ENCODE results near the gene AGXT. TPM values are rescaled to one million over a fixed set of nuclear protein-coding genes. Genes with fewer than 3 reads are reported as not detected.
A peak's percentile ranks its signal among the peaks of the same experiment; 100 is the strongest.

The AGXT gene
- polyA plus RNA-seq (ENCODE audit: insufficient read length in 4 of 4): under 1 TPM in 3 of 4 donors, not detected in 1; 0.10 to 0.21 (median 0.16) TPM

DNA sequence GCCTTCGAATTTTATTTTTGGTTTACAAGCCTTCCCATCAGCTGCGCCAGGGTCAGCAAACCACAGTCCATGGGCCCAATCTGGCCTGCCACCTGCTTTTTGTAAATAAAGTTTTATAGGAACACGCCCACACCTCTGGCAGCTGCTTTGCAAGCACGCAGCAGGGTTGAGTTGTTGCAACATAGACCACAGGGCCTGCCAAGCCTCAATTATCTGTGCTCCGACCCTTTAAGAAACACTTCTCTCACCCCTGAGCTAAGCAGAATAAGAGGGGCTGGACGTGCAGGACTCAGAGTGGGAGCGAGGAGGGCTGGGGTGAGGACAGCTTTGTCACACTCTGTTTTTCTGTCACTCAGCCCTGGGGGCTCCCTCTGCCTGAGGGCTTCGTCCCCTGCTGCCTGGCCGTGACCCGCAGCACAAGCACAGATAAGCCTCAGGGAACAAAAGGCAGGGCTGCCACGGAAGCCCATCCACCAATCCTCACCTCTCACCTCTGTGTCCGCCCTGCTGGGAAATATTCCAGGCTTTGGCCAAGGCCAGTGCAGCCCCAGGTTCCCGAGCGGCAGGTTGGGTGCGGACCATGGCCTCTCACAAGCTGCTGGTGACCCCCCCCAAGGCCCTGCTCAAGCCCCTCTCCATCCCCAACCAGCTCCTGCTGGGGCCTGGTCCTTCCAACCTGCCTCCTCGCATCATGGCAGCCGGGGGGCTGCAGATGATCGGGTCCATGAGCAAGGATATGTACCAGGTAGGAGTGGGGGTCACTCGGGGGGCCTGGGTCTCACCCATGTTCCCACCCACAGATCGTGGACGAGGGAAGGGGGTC, at the start of gene AGXT:
Gene AGXT, plus strand, starts transcription at position 539 of the 823 bp plus-strand sequence. Its CDS starts 42 bp downstream, at position 581.
- DNase-seq (ENCODE audit: low read depth in 4 of 4, low spot score in 3 of 4): no peak

DNA sequence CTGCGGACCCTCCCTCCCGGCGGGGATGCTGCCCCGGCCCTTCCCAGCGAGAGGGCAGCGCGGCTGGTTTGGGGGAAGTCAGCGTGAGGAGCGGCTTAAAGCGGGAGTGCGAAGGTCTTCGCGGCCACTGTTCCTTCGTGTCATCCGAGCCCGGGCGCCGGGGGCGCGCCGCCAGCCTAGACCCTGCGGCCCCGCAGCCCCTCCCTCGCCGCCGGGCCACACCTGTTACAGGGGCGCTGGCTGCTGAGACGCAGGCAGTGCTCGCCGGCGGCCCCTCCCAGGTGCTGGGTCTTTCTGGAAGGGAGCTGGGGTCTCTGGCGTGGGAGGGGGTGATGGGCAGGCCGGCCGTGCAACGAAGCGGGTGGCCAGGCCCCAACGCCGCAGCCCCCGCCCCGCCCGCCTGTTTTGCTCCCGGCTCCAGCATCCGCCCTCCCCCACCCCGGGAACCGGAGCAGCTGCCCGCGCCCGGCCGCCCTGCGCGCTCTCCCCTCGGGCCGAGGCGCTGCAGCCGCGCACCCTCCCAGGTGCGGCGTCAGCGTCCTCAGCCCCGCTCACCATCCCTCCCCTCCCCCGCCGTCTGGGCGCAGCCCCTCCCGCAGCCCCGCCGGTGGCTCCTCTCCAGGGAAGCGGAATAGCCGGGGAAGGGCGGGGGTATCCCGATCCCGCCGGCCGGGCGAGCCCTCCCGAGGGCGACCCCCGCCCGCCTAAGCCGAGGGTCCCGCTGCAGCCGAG, 49.3 kb upstream of the AGXT start:
- DNase-seq (ENCODE audit: low read depth in 4 of 4, low spot score in 3 of 4): no peak

DNA sequence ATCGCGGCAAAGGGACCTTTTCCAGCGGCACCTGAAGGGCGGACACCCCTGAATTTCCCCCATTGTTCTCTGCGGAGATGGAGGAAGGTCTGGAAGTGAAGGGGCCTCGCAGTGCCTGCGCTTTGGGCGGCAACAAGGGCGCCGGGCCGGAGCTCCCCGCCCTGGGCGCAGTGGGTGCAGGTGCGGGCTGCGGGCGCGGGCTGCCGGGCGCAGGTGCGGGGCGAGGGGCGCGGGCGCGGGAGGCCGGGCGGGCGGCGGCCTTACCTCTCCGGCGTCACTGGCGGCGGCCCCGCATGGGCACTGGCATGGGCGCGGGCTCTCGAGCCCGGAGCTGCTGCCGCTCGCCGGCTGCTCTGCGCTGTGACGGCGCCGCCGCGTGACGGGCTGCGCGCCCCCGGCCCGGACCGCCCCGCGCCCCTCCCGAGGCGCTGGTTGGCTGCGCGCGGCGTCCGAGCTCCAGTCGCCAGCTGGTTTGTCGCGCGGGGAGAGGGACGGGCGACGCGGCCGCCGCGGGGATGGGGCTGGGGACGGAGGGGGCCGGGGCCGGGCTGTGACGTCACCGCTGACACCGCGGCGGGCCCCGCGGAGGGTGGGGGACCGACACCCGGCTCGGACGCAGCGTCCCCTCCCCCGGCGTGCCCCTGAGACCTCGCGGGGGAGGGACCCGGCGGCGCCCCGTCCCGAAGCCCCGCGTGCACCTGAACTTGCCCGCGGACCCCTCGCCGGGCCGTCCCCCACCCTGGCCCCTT, 48.6 kb upstream of the AGXT start, which contains the start of gene KIF1A:
Gene KIF1A, minus strand, starts transcription at position 362 of the 749 bp plus-strand sequence. CDS start 22,467 bp downstream, outside the sequence.
- DNase-seq (ENCODE audit: low read depth in 4 of 4, low spot score in 3 of 4): peak in 2 of 4 donors; percentile 43 to 51

DNA sequence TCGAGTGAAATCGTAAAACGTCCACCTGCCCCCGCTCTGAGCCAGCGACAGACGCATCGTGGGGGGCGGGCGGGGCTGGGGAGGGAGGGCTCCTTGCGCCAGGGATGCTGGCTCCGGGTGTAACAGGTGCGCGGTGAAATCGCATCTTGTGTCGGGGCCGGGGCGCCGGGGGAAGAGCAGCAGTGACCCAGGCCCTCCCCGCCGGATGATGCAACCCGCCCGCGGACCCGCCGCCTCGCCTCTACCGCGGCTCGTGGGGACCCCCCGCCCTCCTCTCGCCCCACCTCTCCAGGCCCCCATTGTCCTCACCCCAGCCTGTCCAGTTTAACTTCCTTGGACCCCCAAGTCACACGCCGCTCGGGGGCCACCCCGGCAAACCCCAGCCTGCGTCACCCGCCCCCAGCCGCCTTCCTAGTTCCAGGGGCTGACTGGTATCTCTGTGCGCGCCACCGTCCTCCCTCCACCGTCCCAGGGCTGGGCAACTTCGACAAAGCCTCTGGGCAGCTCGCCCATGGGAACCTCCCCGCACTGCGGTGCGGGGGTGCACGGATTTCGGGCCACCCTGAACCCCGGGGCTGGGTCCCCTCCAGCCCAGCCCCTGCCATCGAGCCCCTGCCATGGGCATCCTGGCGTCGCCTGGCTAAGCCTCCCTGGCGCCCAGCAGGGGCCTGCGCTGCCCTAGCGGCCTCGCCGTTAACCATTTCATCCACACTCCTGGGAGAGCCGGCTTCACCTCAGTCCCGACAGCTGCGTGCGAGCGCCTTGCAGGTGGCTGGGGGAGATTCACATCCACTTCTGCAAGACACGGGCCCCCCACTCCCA, 47.8 kb upstream of the AGXT start:
- DNase-seq (ENCODE audit: low read depth in 4 of 4, low spot score in 3 of 4): no peak

DNA sequence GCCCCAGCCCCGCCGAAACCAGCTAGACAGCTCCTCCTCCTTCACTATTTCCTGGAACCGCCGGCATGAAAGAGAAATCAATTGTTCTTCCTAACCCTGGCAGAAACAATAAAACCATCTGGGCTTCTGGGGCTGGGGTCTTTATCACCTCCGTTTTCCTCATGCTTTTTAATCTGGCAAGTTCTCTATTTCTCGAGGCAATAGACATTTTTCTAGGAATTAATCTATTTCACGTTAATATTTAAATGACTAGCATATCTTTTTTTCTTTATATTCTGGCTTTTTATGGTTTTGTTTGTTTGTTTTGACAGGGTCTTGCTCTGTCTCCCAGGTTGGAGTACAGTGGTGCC, 47.2 kb upstream of the AGXT start:
- no peak for DNase-seq (ENCODE audit: low read depth in 4 of 4, low spot score in 3 of 4)

DNA sequence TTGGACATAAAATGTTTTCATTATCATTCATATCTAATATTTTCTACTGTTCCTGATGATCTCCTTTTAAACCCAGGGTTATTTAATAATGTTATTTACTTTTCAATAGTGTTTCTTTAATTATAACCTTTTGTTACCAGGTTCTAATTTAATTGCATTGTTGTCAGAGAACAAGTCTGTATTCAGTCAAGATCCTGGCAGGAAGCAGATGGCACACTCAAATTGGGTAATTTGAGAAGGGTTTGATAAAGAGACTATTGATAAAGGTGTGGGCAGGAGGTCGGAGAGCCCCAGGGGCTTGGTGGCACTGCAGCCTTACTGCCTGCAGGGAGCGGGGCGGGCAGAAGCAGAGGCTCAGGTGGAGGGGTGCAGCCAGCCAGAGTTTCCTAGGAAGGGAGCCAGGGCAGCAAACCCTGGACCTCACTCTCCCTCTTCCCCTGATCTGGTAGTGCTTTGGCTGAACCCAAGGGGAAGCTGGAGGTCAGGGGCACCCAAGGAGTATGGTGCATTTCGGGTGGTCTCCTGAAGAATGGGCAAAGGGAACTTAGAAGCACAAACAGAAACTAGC, 46.3 kb upstream of the AGXT start:
- DNase-seq (ENCODE audit: low read depth in 4 of 4, low spot score in 3 of 4): no peak

DNA sequence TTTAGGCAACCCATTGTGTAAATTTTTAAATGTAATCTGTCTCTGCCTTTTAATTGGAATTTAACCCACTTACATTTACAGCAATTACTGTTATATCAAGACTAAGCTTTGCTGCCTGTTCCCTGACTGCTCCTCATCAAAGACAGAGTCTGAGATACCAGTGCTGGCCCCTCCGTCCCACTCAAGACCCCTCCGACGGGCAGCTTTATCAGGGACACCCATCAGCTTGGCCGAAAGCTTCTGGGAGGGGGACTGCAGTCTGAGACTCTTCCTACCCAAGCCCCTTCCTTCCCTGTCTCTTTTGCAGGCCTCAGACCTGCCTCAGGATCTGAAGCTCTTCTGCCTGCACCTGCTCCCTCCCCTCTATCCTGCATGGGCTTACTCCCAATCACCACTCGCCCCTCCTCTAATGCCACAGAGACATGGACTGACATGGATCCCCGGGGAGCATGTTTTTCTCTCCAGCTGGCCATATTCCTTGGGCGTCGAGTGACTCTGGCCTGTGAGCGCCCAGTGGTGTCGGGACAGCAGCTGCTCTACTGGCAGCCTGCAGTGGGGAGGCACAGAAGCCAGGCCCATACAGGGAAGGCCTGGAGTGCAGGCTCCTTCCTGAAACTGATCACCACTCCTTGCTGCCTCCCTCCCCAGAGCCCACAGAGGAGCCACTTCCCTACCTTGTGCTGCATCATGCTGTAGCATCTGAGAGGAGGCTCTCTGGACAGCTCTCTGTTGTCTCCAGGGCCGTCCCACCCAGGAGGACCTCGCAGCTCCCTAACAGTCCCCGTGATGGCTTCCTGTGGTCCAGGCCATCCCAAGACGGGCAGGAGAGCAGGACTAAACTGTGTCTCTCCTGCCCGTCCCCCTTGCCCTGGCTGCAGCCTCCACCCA, 44.9 kb upstream of the AGXT start:
- no peak for DNase-seq (ENCODE audit: low read depth in 4 of 4, low spot score in 3 of 4)

DNA sequence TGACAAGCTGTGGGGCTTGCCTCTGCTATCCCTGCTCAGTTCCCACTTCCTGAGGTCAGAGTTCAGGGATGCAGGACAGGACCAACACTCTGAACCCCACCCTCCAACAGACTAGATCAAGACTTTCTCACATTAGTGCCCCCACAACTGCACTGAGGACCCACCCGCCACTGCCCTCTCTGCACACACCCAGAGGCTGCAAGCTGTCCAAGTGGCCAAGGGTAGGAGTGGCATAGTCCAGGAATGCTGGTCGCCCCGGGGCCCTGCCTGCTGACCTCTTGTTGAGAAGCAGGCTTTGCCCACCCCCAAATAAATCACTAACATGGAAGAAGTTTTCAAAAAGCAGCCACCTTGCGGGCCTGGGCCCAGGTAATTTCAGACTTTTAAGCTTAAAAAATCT, 43.1 kb upstream of the AGXT start:
- DNase-seq (ENCODE audit: low read depth in 4 of 4, low spot score in 3 of 4): no peak

DNA sequence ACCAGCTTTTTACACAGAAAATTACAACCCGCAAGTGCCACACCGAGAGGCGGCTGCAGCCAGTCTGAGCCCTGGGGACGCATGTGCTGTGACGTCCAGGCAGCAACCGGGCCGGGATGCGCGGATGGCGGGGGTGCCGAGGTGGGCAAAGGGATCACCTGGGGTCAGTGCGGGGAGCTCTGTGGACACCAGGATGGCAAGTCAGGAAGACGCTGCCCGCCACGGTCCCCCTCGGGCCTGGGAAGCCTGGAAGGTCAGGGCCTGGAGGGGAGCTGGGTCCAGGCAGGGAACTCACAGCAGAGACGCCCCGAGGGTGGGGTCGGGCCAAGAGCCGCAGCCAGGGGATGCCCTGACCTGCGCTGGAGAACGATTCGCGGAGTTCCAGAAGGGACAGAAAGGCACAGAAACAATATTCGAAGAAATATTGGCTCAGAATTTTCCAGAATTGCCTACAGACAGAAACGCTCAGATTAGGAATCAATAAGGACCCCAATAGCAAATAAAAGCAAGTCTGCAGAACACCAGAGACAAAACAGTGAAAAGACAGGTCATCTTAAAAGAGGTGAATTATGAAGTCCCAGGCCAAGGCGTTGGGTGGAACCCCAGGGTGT, 36.9 kb upstream of the AGXT start:
- DNase-seq (ENCODE audit: low read depth in 4 of 4, low spot score in 3 of 4): no peak

DNA sequence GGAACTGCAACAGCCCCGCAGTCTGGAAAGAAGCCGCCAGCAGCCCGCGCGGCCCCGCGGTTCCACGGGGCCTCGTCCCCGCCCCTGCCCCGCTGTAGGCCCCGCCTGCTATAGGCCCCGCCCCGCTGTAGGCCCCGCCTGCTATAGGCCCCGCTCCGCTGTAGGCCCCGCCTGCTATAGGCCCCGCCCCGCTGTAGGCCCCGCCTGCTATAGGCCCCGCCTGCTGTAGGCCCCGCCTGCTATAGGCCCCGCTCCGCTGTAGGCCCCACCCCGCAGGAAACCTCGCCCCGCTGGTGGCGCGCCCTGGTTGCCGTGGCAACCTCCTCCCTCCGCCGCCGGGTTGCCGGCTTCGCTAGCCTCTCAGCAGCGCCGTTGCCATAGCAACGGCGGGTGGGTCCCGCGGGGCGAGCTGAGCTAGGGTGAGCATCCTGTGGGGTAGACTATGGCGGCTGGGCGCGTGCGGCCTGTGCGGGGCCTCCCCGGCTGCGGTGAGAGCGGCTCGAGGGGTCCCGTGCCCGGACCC, 36.4 kb upstream of the AGXT start:
- peak; percentile 63 to 81 (median 76) for DNase-seq (ENCODE audit: low read depth in 4 of 4, low spot score in 3 of 4)

DNA sequence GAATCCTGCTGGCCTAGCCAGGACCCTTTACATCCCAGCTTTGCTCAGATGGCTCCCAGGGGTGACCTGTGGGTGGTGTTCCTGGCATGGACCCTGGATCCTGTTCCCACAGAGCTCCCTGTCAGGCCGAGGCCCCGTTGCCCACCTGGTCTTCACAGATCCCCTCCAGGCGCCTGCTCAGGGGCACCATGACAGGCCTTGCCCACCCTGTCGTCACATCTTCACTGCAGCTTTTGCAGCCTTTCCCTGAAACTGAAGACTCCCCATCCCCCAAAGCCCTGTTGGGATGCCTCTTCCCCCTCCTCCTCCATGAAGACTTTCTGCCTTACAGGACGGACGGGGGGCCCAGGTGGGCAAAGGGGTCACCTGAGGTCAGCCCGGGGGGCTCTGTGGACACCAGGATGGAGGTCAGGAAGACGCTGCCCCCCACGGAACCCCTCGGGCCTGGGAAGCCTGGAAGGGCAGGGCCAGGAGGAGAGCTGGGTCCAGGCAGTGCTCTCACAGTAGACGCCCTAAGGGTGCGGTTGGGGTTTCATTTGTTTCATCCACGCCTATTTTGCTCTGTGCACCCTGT, 35.6 kb upstream of the AGXT start:
- no peak for DNase-seq (ENCODE audit: low read depth in 4 of 4, low spot score in 3 of 4)

DNA sequence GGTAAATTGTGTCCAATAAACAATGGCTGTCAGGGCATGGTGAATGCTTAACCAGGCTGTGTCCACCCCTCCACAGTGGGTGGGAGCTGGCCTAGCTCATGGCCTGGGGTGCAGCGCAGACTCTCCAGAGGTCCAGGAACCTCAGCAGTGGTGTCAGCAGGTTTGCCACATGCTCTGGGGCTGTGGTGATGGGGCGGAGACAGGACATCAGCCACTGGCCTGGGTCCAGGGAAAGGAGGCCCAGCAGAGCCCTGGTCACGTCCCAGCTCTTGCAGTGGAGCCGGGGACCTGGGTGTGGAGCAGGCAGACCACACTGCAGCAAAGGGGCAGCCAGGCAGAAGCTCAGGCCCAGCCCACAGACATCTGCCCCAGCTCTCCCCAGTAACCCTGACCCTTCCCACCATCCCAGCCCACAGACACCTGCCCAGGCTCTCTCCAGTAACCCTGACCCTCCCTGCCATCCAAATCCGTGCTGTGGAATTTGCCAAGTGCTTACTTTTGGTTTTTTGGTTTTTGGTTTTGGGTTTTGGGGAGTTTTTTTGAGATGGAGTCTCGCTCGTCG, 34.8 kb upstream of the AGXT start:
- DNase-seq (ENCODE audit: low read depth in 4 of 4, low spot score in 3 of 4): no peak

DNA sequence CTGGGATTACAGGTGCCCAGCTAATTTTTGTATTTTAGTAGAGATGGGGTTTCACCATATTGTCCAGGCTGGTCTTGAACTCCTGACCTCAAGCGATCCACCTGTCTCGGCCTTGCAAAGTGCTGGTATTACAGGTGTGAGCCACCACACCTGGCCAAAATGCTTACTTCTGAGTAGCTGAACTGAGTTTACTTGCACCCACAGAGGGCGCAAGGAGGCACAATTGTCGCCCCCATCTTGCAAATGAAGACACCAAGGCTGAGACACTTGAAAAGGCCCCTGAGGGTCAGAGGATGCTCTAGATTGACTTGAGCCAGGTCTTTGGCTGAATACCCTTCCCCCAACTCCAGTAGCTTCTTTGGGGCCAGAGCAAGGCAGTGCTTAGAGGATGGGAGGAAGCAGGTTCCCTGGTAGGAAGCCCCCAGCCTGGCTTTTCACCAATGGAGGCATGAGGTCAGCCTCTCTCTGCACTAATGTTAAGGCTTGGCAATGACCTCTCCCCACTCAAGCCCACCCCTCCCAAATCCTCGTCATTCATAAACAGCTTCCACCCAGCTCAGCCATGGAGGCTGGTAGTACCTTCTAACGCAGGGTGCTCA, 34.1 kb upstream of the AGXT start:
- no peak for DNase-seq (ENCODE audit: low read depth in 4 of 4, low spot score in 3 of 4)

DNA sequence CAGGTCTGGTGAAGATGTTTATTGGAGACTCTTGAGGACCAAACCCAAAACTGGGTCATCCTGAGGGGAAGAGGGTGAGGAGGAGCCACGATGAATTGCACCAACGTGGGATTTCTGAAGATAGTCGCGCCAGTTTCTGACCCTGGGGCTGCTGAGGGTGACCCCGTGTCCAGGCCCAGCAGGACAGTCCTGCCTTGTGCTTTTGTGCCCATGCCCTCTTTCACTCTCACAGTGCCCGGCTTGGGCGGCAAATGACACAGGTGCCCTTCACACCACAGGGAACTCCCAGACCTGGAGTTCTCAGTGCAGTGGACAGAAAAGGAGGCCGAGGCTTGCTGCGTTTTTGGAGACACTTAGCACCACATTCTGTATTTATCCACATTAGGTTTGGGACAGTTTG, 33.1 kb upstream of the AGXT start:
- no peak for DNase-seq (ENCODE audit: low read depth in 4 of 4, low spot score in 3 of 4)

DNA sequence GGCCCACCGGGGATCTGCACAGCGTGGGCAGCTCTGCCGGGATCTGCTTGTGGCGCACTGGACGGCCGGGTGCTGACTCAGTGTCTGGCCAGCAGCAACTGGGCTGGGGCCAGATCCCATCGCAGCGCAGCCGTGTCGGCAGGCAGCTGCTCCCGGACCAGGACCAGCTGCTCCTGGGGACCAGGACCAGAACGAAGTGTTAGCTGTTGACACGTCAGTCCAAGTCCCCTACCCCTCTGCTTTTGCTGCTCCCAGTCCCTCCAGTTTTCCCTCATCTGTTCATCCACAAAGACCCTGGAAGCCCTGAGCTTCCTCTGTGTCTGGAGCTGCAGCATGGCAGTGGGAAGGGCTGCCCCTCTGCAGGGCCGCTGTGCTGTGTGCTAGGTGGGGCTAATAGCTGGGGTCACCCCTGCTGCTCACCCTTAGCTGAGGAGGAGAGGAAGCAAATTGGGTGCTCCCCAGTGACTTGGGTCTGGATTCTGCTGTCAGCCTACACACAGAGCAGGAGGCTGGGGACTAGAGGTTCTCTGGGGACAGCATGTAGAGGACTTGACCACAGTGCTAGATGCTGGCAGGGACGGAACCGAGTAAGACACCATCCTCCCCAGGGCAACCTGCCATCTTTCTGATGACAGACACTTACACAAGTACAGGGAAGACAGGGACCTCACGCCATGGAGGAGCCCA, 31.7 kb upstream of the AGXT start:
- no peak for DNase-seq (ENCODE audit: low read depth in 4 of 4, low spot score in 3 of 4)

DNA sequence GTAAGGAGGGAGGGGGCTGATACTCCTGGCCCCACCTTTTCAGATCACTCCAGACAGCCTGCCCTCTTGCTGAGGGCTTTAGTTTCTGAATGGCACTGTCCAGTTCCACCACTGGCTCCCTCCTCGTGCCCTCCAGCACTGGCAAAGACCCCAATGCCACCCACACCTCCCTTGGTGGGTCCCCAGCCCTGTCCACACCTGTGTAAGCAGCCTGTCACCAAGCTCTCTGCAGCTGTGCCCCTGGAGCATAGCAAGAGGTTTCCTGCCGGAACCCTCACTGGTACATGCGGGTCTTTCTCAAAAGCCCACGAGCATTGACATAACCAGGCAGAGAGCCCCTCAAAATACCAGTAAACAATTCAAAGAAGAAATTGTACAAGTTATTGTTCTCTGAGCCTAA, 31.0 kb upstream of the AGXT start:
- DNase-seq (ENCODE audit: low read depth in 4 of 4, low spot score in 3 of 4): no peak

Data from right renal pelvis (tissue), 4 donors.